Ishikawa (cell line): ENCODE results near the gene FBXW11.

Experiments
- CEBPB ChIP-seq: IDR thresholded peaks from 2 replicates; pipeline ENCODE4 v1.6.1; 2012
- CREB1 ChIP-seq: IDR thresholded peaks from 2 replicates; pipeline ENCODE4 v1.6.1; 2012; ENCODE audit warnings: low read depth
- EGR1 ChIP-seq: IDR thresholded peaks from 2 replicates; pipeline ENCODE4 v1.6.1; 2012
- EP300 ChIP-seq: IDR thresholded peaks from 2 replicates; pipeline ENCODE4 v1.6.1; 2012; ENCODE audit warnings: borderline replicate concordance
- FOXM1 ChIP-seq: IDR thresholded peaks from 2 replicates; pipeline ENCODE4 v1.6.1; 2012; ENCODE audit warnings: low read depth, borderline replicate concordance
- NFIC ChIP-seq: IDR thresholded peaks from 2 replicates; pipeline ENCODE4 v1.6.1; 2012
- RAD21 ChIP-seq: IDR thresholded peaks from 2 replicates; pipeline ENCODE4 v1.6.1; 2012; ENCODE audit warnings: low read depth
- TAF1 ChIP-seq: IDR thresholded peaks from 2 replicates; pipeline ENCODE4 v1.6.1; 2012; ENCODE audit warnings: low read depth, mild to moderate bottlenecking
- TCF12 ChIP-seq: IDR thresholded peaks from 2 replicates; pipeline ENCODE4 v1.6.1; 2012; ENCODE audit warnings: low read depth
- TEAD4 ChIP-seq: IDR thresholded peaks from 2 replicates; pipeline ENCODE4 v1.6.1; 2012
- USF1 ChIP-seq: IDR thresholded peaks from 2 replicates; pipeline ENCODE4 v1.6.1; 2012
- YY1 ChIP-seq: IDR thresholded peaks from 2 replicates; pipeline ENCODE4 v1.6.1; 2012; ENCODE audit warnings: low read depth
- ZBTB7A ChIP-seq: IDR thresholded peaks from 2 replicates; pipeline ENCODE4 v1.6.1; 2012; ENCODE audit warnings: low read depth
- TF ChIP-seq, protein P1 (sequence below): IDR thresholded peaks from 2 replicates; pipeline ENCODE4 v1.6.1; 2012; ENCODE audit warnings: low read depth, mild to moderate bottlenecking
- TF ChIP-seq, protein P2 (sequence below): IDR thresholded peaks from 2 replicates; pipeline ENCODE4 v1.6.1; 2012

FBXW11 gene

DNA sequence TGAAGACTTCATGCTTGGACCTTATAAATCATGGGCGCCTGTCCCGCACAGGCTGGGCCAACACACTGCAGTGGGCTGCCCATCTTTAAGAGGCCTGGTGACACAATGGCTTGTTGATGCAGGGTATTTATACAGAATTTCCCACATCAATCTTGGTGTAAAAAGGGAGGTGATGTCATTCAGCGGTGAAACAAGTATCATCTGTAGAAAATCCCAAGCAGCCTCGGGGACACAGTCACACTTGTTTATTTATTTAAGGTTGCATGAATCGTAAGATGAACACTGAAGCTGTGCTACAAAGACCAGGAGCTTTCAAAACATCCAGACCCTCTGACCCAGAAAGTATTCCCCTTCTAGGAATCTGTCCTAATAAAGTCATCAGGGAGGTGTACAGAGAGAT is 180.3 kb downstream of the FBXW11 start:
- TF ChIP-seq FOXM1, result no peak
- no peak for TF ChIP-seq USF1
- TF ChIP-seq NFIC, result no peak
- no peak for TF ChIP-seq YY1
- no peak for TF ChIP-seq TCF12
- TF ChIP-seq TAF1, result no peak
- TF ChIP-seq TEAD4, result no peak
- no peak for TF ChIP-seq RAD21

DNA sequence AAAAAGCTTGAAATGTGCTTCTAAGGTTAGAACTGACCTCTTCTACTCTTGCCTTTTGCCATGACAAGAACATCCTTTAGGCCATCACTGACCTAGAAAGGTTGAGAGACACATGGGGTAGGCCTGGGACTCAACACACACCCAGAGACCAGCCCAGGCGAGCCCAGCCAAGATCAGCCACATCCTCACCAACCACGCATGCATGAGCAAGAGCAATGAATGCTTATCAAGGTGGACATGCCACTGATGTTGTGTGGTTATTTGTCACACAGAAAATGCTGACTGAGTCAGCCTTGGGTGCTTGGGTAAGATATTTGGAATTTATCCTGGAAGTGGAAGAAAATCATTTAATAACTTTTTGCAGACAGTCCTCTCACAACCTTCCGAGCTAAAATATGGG is 181.4 kb downstream of the FBXW11 start:
- TF ChIP-seq TAF1 (no peak), CREB1 (no peak), ZBTB7A (no peak), EGR1 (no peak), EP300 (no peak), USF1 (no peak), TCF12 (no peak), YY1 (no peak), FOXM1 (no peak)
- TF ChIP-seq, protein P1, sequence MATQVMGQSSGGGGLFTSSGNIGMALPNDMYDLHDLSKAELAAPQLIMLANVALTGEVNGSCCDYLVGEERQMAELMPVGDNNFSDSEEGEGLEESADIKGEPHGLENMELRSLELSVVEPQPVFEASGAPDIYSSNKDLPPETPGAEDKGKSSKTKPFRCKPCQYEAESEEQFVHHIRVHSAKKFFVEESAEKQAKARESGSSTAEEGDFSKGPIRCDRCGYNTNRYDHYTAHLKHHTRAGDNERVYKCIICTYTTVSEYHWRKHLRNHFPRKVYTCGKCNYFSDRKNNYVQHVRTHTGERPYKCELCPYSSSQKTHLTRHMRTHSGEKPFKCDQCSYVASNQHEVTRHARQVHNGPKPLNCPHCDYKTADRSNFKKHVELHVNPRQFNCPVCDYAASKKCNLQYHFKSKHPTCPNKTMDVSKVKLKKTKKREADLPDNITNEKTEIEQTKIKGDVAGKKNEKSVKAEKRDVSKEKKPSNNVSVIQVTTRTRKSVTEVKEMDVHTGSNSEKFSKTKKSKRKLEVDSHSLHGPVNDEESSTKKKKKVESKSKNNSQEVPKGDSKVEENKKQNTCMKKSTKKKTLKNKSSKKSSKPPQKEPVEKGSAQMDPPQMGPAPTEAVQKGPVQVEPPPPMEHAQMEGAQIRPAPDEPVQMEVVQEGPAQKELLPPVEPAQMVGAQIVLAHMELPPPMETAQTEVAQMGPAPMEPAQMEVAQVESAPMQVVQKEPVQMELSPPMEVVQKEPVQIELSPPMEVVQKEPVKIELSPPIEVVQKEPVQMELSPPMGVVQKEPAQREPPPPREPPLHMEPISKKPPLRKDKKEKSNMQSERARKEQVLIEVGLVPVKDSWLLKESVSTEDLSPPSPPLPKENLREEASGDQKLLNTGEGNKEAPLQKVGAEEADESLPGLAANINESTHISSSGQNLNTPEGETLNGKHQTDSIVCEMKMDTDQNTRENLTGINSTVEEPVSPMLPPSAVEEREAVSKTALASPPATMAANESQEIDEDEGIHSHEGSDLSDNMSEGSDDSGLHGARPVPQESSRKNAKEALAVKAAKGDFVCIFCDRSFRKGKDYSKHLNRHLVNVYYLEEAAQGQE, result no peak
- TF ChIP-seq, protein P2, sequence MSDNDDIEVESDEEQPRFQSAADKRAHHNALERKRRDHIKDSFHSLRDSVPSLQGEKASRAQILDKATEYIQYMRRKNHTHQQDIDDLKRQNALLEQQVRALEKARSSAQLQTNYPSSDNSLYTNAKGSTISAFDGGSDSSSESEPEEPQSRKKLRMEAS, result no peak

GRCh38 chr5:171823269-171823668 is 183.2 kb downstream of the FBXW11 start:
- TF ChIP-seq ZBTB7A, result no peak
- TF ChIP-seq EP300, result no peak
- TF ChIP-seq YY1, result no peak
- no peak for TF ChIP-seq RAD21
- no peak for TF ChIP-seq TAF1
- TF ChIP-seq CEBPB, result no peak

- TF ChIP-seq, protein P2, result no peak
- no peak for TF ChIP-seq USF1
- no peak for TF ChIP-seq TEAD4
- TF ChIP-seq RAD21, result no peak
- TF ChIP-seq TAF1, result no peak
- no peak for TF ChIP-seq FOXM1
Measured at GRCh38 chr5:171821286-171821685, 185.2 kb downstream of the FBXW11 start.

- TF ChIP-seq EP300 (no peak), RAD21 (no peak), EGR1 (no peak), FOXM1 (no peak), CREB1 (no peak)
Measured at GRCh38 chr5:171820561-171820960, 185.9 kb downstream of the FBXW11 start.

DNA sequence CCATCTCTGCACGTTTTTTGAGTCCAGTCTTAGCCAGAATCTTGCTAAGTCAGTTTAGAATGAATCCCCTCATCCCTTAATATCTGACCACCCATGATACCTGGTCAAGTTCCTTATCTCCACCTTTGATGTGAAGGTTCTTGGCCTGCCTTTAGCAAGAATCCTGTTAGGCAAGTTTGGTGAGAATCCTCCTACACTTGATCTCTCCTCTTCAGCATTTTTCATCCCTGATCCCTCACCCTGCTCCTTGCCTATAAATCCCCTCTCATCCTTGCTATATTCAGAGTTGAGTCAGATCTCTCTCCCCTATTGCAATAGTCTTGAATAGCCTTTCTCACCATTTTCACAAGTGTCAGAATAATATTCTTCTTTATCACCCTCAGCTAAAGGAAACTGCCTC is 189.8 kb downstream of the FBXW11 start:
- TF ChIP-seq CEBPB (no peak), NFIC (no peak), ZBTB7A (no peak), TCF12 (no peak), EGR1 (no peak), TAF1 (no peak), USF1 (no peak), RAD21 (no peak), YY1 (no peak), TEAD4 (no peak), EP300 (no peak), FOXM1 (no peak)
- TF ChIP-seq, protein P2, result no peak
- TF ChIP-seq, protein P1, result no peak
